Measurements from ENCODE around the gene XYLT2.

- TF ChIP-seq CTCF (IDR thresholded peaks at IDR 0.05) (no peak), POLR2A (IDR thresholded peaks at IDR 0.05) (no peak)
These were observed 12.3 kb downstream of the XYLT2 start for GRCh38 chr17:50358177-50358576.

Data from body of pancreas (tissue), 4 donors.